ENCODE measurements around the gene HOXB2.

Gene HOXB2

GRCh38 chr17:48565022-48565554 lies 20.2 kb upstream of the HOXB2 start:
- DNase-seq: no peak

GRCh38 chr17:48564188-48565021 lies 19.5 kb upstream of the HOXB2 start:
- no peak for DNase-seq

GRCh38 chr17:48563867-48564187 lies 18.9 kb upstream of the HOXB2 start:
- DNase-seq: no peak

GRCh38 chr17:48563385-48563838 lies 18.5 kb upstream of the HOXB2 start:
- DNase-seq: no peak

- no peak for DNase-seq
Measured at GRCh38 chr17:48562934-48563333, 18.0 kb upstream of the HOXB2 start.

- DNase-seq: no peak
Measured at GRCh38 chr17:48561884-48562810, 17.2 kb upstream of the HOXB2 start.

GRCh38 chr17:48559840-48560817 lies 15.2 kb upstream of the HOXB2 start:
- DNase-seq: no peak

- DNase-seq: no peak
Measured at GRCh38 chr17:48559122-48559839, 14.4 kb upstream of the HOXB2 start.

- DNase-seq: no peak
Measured at GRCh38 chr17:48558831-48559121, 13.9 kb upstream of the HOXB2 start.

- no peak for DNase-seq
Measured at GRCh38 chr17:48558057-48558830, 13.3 kb upstream of the HOXB2 start.

GRCh38 chr17:48556576-48557401 lies 11.9 kb upstream of the HOXB2 start:
- DNase-seq: no peak

- DNase-seq: no peak
Measured at GRCh38 chr17:48556229-48556575, 11.3 kb upstream of the HOXB2 start.

- DNase-seq: no peak
Measured at GRCh38 chr17:48555258-48556228, 10.6 kb upstream of the HOXB2 start.

GRCh38 chr17:48554412-48555257 lies 9.7 kb upstream of the HOXB2 start:
- DNase-seq: no peak

- DNase-seq: no peak
Measured at GRCh38 chr17:48553826-48554225, 8.9 kb upstream of the HOXB2 start.

GRCh38 chr17:48553190-48553547 lies 8.3 kb upstream of the HOXB2 start:
- no peak for DNase-seq

GRCh38 chr17:48552466-48553189 lies 7.7 kb upstream of the HOXB2 start:
- no peak for DNase-seq
